Smooth muscle cell (in vitro differentiated cells): ENCODE results near the gene GNG7. TPM values are rescaled to one million over a fixed set of nuclear protein-coding genes. Genes with fewer than 3 reads are reported as not detected.

ENCODE experiments used
- DNase-seq: peaks from one replicate; lab custom pipeline; 2025; ENCODE audit not compliant: unreplicated experiment; lab: John Stamatoyannopoulos, UW
- H2AFZ ChIP-seq: fragments of 200-600 bp; sonication (generic); 2 replicates; pipeline ENCODE4 v1.6.0; 2016; ENCODE audit warnings: antibody characterized with exemption, low read depth, mild to moderate bottlenecking
- H3F3A ChIP-seq: fragments of 200-600 bp; sonication (generic); 2 replicates; pipeline ENCODE4 v1.6.0; 2017; ENCODE audit warnings: antibody characterized with exemption, low read depth
- H3K27ac ChIP-seq: fragments of 200-600 bp; sonication (generic); 2 replicates; pipeline ENCODE4 v1.5.1; 2016; ENCODE audit warnings: low read depth, mild to moderate bottlenecking
- H3K27me3 ChIP-seq: fragments of 200-600 bp; sonication (generic); 2 replicates; pipeline ENCODE4 v1.6.1; 2016; ENCODE audit warnings: low read depth, mild to moderate bottlenecking
- H3K36me3 ChIP-seq: fragments of 200-600 bp; sonication (generic); 2 replicates; pipeline ENCODE4 v1.5.1; 2016; ENCODE audit warnings: low read depth
- H3K4me1 ChIP-seq: fragments of 200-600 bp; sonication (generic); 2 replicates; pipeline ENCODE4 v1.5.1; 2016; ENCODE audit warnings: low read depth
- H3K4me2 ChIP-seq: fragments of 200-600 bp; sonication (generic); 2 replicates; pipeline ENCODE4 v1.6.0; 2016; ENCODE audit warnings: mild to moderate bottlenecking
- H3K4me3 ChIP-seq: fragments of 200-600 bp; sonication (generic); 2 replicates; pipeline ENCODE4 v1.5.1; 2016; ENCODE audit warnings: mild to moderate bottlenecking
- H3K79me2 ChIP-seq: fragments of 200-600 bp; sonication (generic); 2 replicates; pipeline ENCODE4 v1.6.0; 2016; ENCODE audit warnings: low read depth, mild to moderate bottlenecking
- H3K9ac ChIP-seq: fragments of 200-600 bp; sonication (generic); 2 replicates; pipeline ENCODE4 v1.6.0; 2016; ENCODE audit warnings: low read depth
- H3K9me3 ChIP-seq: fragments of 200-600 bp; sonication (generic); replicated peaks from 2 replicates; pipeline ENCODE4 v1.5.1; 2016; ENCODE audit warnings: low read depth
- H4K20me1 ChIP-seq: fragments of 200-600 bp; sonication (generic); 2 replicates; pipeline ENCODE4 v1.6.0; 2016; ENCODE audit warnings: low read depth
- CTCF ChIP-seq: fragments of 200-600 bp; sonication (generic); IDR thresholded peaks from 2 replicates; pipeline ENCODE4 v1.5.1; 2017; ENCODE audit warnings: borderline replicate concordance, mild to moderate bottlenecking, antibody characterized with exemption; ENCODE audit not compliant: insufficient read depth, poor library complexity, severe bottlenecking
- WGBS: methylation state at CpG from one replicate; pipeline ENCODE4 v1.1.7; 2016; ENCODE audit warnings: low lambda C conversion rate; 5-methylcytosine and 5-hydroxymethylcytosine counted together
- polyA plus RNA-seq: library from polyadenylated mRNA; unstranded; fragments of >200 nt; fragmentation: Nextera tagmentation; extraction: Ambion mirVana; gene quantifications from 2 replicates; pipeline ENCODE4 v1.2.1, GENCODE V29; 2016
- total RNA-seq: library from RNA; depleted of rRNA; stranded (reverse); fragments of >200 nt; gene quantifications from 2 replicates; pipeline ENCODE4 v1.2.3, GENCODE V29; 2014

GNG7 gene
- total and polyA plus RNA-seq, 2 experiments from 2014 or later = 1.7 to 2.6 TPM

- WGBS = 82% methylated on average over 4 of the region's 4 CpGs
- no peak overlapping the region for H3K4me3 ChIP-seq
- no peak overlapping the region for H3K27ac ChIP-seq
Observed at GRCh38 chr19:2527686-2528085, 174.8 kb downstream of the GNG7 start.

GRCh38 chr19:2527171-2527570, 175.3 kb downstream of the GNG7 start:
- DNase-seq = no peak
- H3K9me3 ChIP-seq = no peaks in the 10 kb centered on the region
- no peak for TF ChIP-seq CTCF
- no peaks in the 10 kb centered on the region for H3K27me3 ChIP-seq
- H3K36me3 ChIP-seq = no peaks in the 10 kb centered on the region
- peaks cover 22% of the 10 kb centered on the region for H3F3A ChIP-seq
- no peak overlapping the region for H2AFZ ChIP-seq
- H3K4me2 ChIP-seq = no peak overlapping the region
- 89% methylated on average over 14 of the region's 14 CpGs for WGBS
- no peak overlapping the region for H3K4me3 ChIP-seq
- no peaks in the 10 kb centered on the region for H4K20me1 ChIP-seq
- H3K4me1 ChIP-seq = peaks cover 12% of the 10 kb centered on the region
- no peak overlapping the region for H3K27ac ChIP-seq
- H3K79me2 ChIP-seq = no peaks in the 10 kb centered on the region
- H3K9ac ChIP-seq = no peak overlapping the region

More at GRCh38 chr19:2527686-2528085, 174.8 kb downstream of the GNG7 start:
- Histone ChIP-seq H3K79me2 (no peaks in the 10 kb centered on the region), H3K9me3 (no peaks in the 10 kb centered on the region), H3K27me3 (no peaks in the 10 kb centered on the region), H3K4me2 (no peak overlapping the region), H2AFZ (no peak overlapping the region), H3K9ac (no peak overlapping the region), H3K36me3 (no peaks in the 10 kb centered on the region), H4K20me1 (no peaks in the 10 kb centered on the region), H3K4me1 (peaks cover 12% of the 10 kb centered on the region), H3F3A (peaks cover 21% of the 10 kb centered on the region)
- no peak for TF ChIP-seq CTCF
- DNase-seq = no peak

- 41% methylated on average over 39 of the region's 45 CpGs for WGBS
- Histone ChIP-seq H3K9ac (peak overlapping the region; percentile 25), H3K4me3 (no peak overlapping the region)
Observed at GRCh38 chr19:2524840-2525723, 177.4 kb downstream of the GNG7 start.

More at GRCh38 chr19:2524840-2525723, 177.4 kb downstream of the GNG7 start:
- Histone ChIP-seq H3K79me2 (no peaks in the 10 kb centered on the region), H4K20me1 (no peaks in the 10 kb centered on the region), H3F3A (peaks cover 26% of the 10 kb centered on the region), H3K36me3 (no peaks in the 10 kb centered on the region), H3K4me2 (peak overlapping the region; percentile 75), H3K27me3 (no peaks in the 10 kb centered on the region), H3K27ac (peak overlapping the region; percentile 85), H3K4me1 (peaks cover 12% of the 10 kb centered on the region), H3K9me3 (no peaks in the 10 kb centered on the region), H2AFZ (no peak overlapping the region)
- TF ChIP-seq CTCF = no peak
- DNase-seq = peak; percentile 30
